Parathyroid adenoma (tissue), 2 donors: Measurements from ENCODE around the gene GPC5.

Source experiments
- H2AFZ ChIP-seq: fragments of 300-600 bp; sonication (generic); one replicate; pipeline ENCODE4 v1.7.0; 2017; ENCODE audit warnings: antibody characterized with exemption, mild to moderate bottlenecking
- H3K27ac ChIP-seq: fragments of 300-600 bp; sonication (generic); one replicate; pipeline ENCODE4 v1.7.0; 2017
- H3K27me3 ChIP-seq: fragments of 300-600 bp; sonication (generic); one replicate; pipeline ENCODE4 v1.7.0; 2017; ENCODE audit warnings: low read length; ENCODE audit not compliant: control insufficient read depth, insufficient read depth
- H3K36me3 ChIP-seq: fragments of 300-600 bp; sonication (generic); one replicate; pipeline ENCODE4 v1.7.0; 2017; ENCODE audit warnings: low read length; ENCODE audit not compliant: control insufficient read depth, insufficient read depth
- H3K4me1 ChIP-seq: fragments of 300-600 bp; sonication (generic); one replicate; pipeline ENCODE4 v1.7.0; 2017; ENCODE audit warnings: control low read depth
- H3K4me2 ChIP-seq: fragments of 300-600 bp; sonication (generic); one replicate; pipeline ENCODE4 v1.7.0; 2017; ENCODE audit warnings: low read length
- H3K4me3 ChIP-seq: fragments of 300-600 bp; sonication (generic); one replicate; pipeline ENCODE4 v1.7.0; 2017; ENCODE audit warnings: low read depth, low read length
- H3K79me2 ChIP-seq: fragments of 300-600 bp; sonication (generic); one replicate; pipeline ENCODE4 v1.7.0; 2017; ENCODE audit warnings: control low read depth
- H3K9ac ChIP-seq: fragments of 300-600 bp; sonication (generic); one replicate; pipeline ENCODE4 v1.7.0; 2017; ENCODE audit warnings: mild to moderate bottlenecking
- H3K9me3 ChIP-seq: fragments of 300-600 bp; sonication (generic); one replicate; pipeline ENCODE4 v1.7.0; 2017; ENCODE audit warnings: low read length; ENCODE audit not compliant: control insufficient read depth
- CTCF ChIP-seq: fragments of 300-600 bp; sonication (generic); IDR thresholded peaks from one replicate; pipeline ENCODE4 v1.7.0; 2017; ENCODE audit warnings: antibody characterized with exemption, mild to moderate bottlenecking
- donor health status: primary hyperparathyroidism.

GPC5 gene

GRCh38 chr13:92135509-92135908 lies 737.1 kb downstream of the GPC5 start:
- Histone ChIP-seq H3K79me2 (no peaks in the 10 kb centered on the region), H3K4me2 (no peak overlapping the region), H2AFZ (no peak overlapping the region), H3K9ac (no peak overlapping the region), H3K4me3 (no peak overlapping the region), H3K4me1 (no peaks in the 10 kb centered on the region), H3K9me3 (no peaks in the 10 kb centered on the region), H3K27me3 (no peaks in the 10 kb centered on the region), H3K27ac (no peak overlapping the region), H3K36me3 (no peaks in the 10 kb centered on the region)
- TF ChIP-seq CTCF = no peak

GRCh38 chr13:92136449-92137155 lies 738.2 kb downstream of the GPC5 start:
- H3K9ac ChIP-seq = no peak overlapping the region
- H3K4me1 ChIP-seq = no peaks in the 10 kb centered on the region
- no peaks in the 10 kb centered on the region for H3K27me3 ChIP-seq
- H3K79me2 ChIP-seq = no peaks in the 10 kb centered on the region
- H3K4me2 ChIP-seq = no peak overlapping the region
- no peaks in the 10 kb centered on the region for H3K9me3 ChIP-seq
- H3K27ac ChIP-seq = no peak overlapping the region
- no peak for TF ChIP-seq CTCF
- no peaks in the 10 kb centered on the region for H3K36me3 ChIP-seq
- H2AFZ ChIP-seq = no peak overlapping the region
- no peak overlapping the region for H3K4me3 ChIP-seq

GRCh38 chr13:92137520-92137919 lies 739.1 kb downstream of the GPC5 start:
- Histone ChIP-seq H3K4me3 (no peak overlapping the region), H3K4me2 (no peak overlapping the region), H3K9ac (no peak overlapping the region), H3K27me3 (no peaks in the 10 kb centered on the region), H3K4me1 (no peaks in the 10 kb centered on the region), H3K9me3 (no peaks in the 10 kb centered on the region), H3K79me2 (no peaks in the 10 kb centered on the region), H3K36me3 (no peaks in the 10 kb centered on the region), H3K27ac (no peak overlapping the region), H2AFZ (no peak overlapping the region)
- no peak for TF ChIP-seq CTCF

- no peak overlapping the region for H2AFZ ChIP-seq
- TF ChIP-seq CTCF = no peak
- no peaks in the 10 kb centered on the region for H3K27me3 ChIP-seq
- H3K4me1 ChIP-seq = no peaks in the 10 kb centered on the region
- no peak overlapping the region for H3K9ac ChIP-seq
- no peak overlapping the region for H3K27ac ChIP-seq
- no peaks in the 10 kb centered on the region for H3K9me3 ChIP-seq
- H3K4me2 ChIP-seq = no peak overlapping the region
- no peak overlapping the region for H3K4me3 ChIP-seq
- no peaks in the 10 kb centered on the region for H3K36me3 ChIP-seq
- H3K79me2 ChIP-seq = no peaks in the 10 kb centered on the region
Measured at GRCh38 chr13:92143766-92144165, 745.3 kb downstream of the GPC5 start.

- H2AFZ ChIP-seq = no peak overlapping the region
- no peak overlapping the region for H3K4me2 ChIP-seq
- H3K4me3 ChIP-seq = no peak overlapping the region
- H3K9me3 ChIP-seq = no peaks in the 10 kb centered on the region
- no peaks in the 10 kb centered on the region for H3K4me1 ChIP-seq
- no peak for TF ChIP-seq CTCF
- no peaks in the 10 kb centered on the region for H3K27me3 ChIP-seq
- no peaks in the 10 kb centered on the region for H3K79me2 ChIP-seq
- H3K9ac ChIP-seq = no peak overlapping the region
- no peak overlapping the region for H3K27ac ChIP-seq
- H3K36me3 ChIP-seq = no peaks in the 10 kb centered on the region
Measured at GRCh38 chr13:92150606-92151005, 752.2 kb downstream of the GPC5 start.
